Type B pancreatic cell (in vitro differentiated cells): Measurements from ENCODE around the gene CXCL10. TPM values are rescaled to one million over a fixed set of nuclear protein-coding genes. Genes with fewer than 3 reads are reported as not detected.

Experiments used
- DNase-seq: peaks from one replicate; pipeline ENCODE4 v3.0.0; 2021; ENCODE audit warnings: mixed read lengths; ENCODE audit not compliant: unreplicated experiment; ENCODE audit errors: extremely low spot score
- H3K27ac Mint-ChIP-seq: 2 replicates; pipeline ENCODE4 v1.8.0; 2021; ENCODE audit warnings: mild to moderate bottlenecking, mixed read lengths
- H3K27me3 Mint-ChIP-seq: 2 replicates; pipeline ENCODE4 v1.8.0; 2021; ENCODE audit warnings: mixed read lengths
- H3K36me3 Mint-ChIP-seq: 2 replicates; pipeline ENCODE4 v1.8.0; 2021; ENCODE audit warnings: mixed read lengths
- H3K4me1 Mint-ChIP-seq: one replicate; pipeline ENCODE4 v1.8.0; 2021; ENCODE audit warnings: mixed read lengths; ENCODE audit not compliant: unreplicated experiment
- H3K4me3 Mint-ChIP-seq: 2 replicates; pipeline ENCODE4 v1.8.0; 2021; ENCODE audit warnings: mild to moderate bottlenecking, mixed read lengths
- H3K9me3 Mint-ChIP-seq: 2 replicates; pipeline ENCODE4 v1.8.0; 2021; ENCODE audit warnings: mixed read lengths
- CTCF ChIP-seq: fragments of 200-600 bp; sonication (generic); conservative IDR thresholded peaks from 2 replicates; pipeline ENCODE4 v1.5.0; 2021; ENCODE audit warnings: antibody characterized with exemption, mild to moderate bottlenecking
- total RNA-seq: library from RNA; stranded (reverse); gene quantifications from 2 replicates; pipeline ENCODE4 v1.2.1, GENCODE V29; 2021; ENCODE audit warnings: low replicate concordance

CXCL10 gene
- total RNA-seq, 1 donor from 2014 or later: 0.60 TPM

DNA sequence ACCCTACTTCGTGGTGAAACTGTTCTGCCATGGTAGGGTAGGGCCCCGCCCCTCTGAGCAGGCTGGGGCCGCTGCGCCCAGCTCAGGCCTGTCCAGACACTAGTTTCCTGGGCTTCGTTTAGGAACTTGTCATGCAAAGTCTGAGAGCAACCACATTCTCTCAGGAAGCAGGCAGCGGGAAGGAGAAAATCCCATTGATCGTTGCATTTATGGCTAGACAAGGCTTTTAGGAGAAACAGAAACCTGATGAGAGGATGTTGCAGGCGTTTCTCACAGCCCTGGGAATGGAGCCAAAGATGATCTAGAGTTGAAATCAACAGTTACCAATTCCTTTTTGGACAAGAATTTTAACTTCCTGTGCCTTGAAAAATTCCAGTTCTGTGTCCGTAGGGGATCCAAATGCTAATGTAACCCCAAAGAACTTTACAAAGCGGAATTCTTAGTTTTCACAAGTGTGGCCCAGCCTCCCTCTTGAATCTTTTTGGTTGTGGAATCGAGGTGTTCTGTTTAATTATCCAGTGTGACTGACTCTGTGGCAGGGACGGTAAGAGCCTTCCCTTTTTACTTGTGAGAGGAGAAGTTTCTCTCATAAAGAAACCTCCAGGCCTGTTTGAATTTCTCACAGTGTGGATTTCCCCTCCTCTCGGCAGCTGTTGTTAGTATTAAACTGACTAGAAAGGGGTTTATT lies 11.5 kb downstream of the CXCL10 start:
- Mint-ChIP-seq H3K36me3 (no peaks in the 10 kb centered on the region), H3K4me1 (no peaks in the 10 kb centered on the region), H3K4me3 (no peak overlapping the region), H3K27me3 (peaks cover 5% of the 10 kb centered on the region), H3K27ac (no peak overlapping the region), H3K9me3 (no peaks in the 10 kb centered on the region)
- TF ChIP-seq CTCF: no peak
- no peak for DNase-seq

DNA sequence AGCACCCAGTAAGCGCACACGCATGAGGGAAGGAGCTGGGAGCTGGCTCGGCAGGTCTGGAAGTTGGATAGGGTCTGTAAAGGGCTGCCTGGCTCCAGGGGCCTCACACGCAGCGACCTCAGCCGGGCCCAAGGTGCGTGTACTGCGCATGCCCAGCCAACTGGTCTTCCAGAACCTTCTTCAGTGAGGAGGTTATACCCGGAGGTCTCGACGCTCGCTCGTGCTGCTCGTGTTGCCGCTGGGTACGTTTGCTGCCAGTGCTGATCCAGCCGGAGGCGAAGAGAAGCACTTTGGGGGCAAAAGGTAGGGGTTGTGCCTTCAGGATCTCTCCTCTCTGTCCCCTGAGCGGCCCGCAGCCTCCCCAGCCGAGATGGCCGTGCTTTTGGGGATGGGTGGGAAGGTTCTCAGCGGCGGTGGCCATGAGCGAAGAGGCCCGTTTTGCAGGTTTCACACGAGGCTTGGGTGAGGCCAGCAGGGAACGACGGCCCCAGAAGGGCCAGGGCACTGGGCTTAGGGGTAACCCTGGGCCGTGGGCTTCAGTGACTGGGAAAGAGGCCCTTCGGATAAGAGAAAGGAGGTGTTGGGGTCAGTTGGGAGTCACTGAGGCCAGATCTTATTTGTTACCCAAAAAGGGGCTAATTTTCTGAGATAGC lies 12.2 kb downstream of the CXCL10 start:
- no peak for TF ChIP-seq CTCF
- H3K9me3 Mint-ChIP-seq: no peaks in the 10 kb centered on the region
- no peaks in the 10 kb centered on the region for H3K36me3 Mint-ChIP-seq
- peaks cover 7% of the 10 kb centered on the region for H3K27me3 Mint-ChIP-seq
- DNase-seq: no peak
- no peak overlapping the region for H3K27ac Mint-ChIP-seq
- no peaks in the 10 kb centered on the region for H3K4me1 Mint-ChIP-seq
- H3K4me3 Mint-ChIP-seq: no peak overlapping the region

DNA sequence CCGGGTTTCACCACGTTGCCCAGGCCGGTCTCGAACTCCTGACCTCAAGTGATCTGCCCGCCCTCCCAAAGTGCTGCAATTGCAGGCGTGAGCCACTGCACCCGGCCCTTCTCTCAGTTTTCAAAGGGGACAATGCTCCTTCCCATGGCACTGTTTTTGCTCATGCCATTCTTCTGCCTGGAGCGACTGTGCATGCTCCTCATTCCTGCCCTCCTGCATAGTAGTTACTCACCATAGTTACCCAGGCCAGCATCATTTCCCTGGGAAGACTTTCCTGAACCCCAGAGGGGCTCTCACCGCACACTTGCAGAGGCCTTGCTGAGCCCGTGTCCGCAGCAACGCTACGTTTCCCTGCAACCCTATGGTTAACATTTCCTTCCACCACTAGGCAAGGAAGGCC lies 12.7 kb downstream of the CXCL10 start:
- Mint-ChIP-seq H3K36me3 (no peaks in the 10 kb centered on the region), H3K4me3 (no peak overlapping the region), H3K27me3 (peaks cover 10% of the 10 kb centered on the region), H3K9me3 (no peaks in the 10 kb centered on the region), H3K27ac (no peak overlapping the region), H3K4me1 (no peaks in the 10 kb centered on the region)
- no peak for DNase-seq
- no peak for TF ChIP-seq CTCF

GRCh38 chr4:76009311-76009710 lies 14.0 kb downstream of the CXCL10 start:
- Mint-ChIP-seq H3K4me3 (no peak overlapping the region), H3K27me3 (peaks cover 11% of the 10 kb centered on the region), H3K9me3 (no peaks in the 10 kb centered on the region), H3K4me1 (no peaks in the 10 kb centered on the region), H3K36me3 (no peaks in the 10 kb centered on the region), H3K27ac (no peak overlapping the region)
- DNase-seq: no peak
- no peak for TF ChIP-seq CTCF

DNA sequence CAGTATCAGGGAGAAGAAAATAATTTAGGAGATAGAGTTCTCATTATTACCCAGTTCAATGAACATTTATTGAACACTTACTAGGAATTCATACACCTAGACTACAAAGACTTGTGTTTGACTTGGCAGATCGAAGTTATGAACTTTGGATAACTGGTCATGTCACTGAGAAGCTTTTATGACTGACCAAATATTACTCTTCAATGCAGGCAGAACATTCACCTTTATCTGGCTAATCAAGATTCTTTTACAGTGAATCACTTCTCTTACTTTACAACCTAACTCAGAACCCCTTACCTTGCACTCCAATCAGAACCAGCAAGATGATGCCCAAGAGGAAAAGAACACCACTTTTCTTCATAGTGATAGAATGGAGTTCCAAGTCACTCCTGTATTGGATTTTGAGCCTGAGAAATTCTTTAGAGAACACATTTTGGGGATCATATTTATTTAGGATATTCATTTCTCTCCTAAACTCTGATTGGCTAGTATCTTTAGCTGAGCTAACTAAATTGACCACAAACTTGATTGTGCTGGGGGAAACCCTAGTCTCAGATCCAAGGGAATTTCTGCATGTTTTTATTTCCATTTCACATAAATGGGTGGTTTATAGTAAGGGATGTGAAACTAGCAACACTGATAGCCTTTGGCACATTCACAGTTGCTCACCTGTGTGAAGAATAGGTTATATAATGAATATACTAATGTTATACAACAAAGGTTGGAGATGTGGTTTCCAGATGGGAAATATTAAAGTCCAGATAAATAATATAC lies 16.0 kb downstream of the CXCL10 start, which contains the start of gene CXCL9:
Gene CXCL9 (minus strand): TSS at position 421 of the 774 bp plus-strand sequence. CDS start 60 bp downstream, at position 361.
- Mint-ChIP-seq H3K27me3 (peaks cover 22% of the 10 kb centered on the region), H3K36me3 (no peaks in the 10 kb centered on the region), H3K4me1 (no peaks in the 10 kb centered on the region), H3K9me3 (no peaks in the 10 kb centered on the region), H3K27ac (no peak within 1 kb of the TSS), H3K4me3 (no peak within 1 kb of the TSS)
- no peak for TF ChIP-seq CTCF
- no peak for DNase-seq
